Fibroblast of lung (primary cell): Measurements from ENCODE around the gene VAV2. TPM values are rescaled to one million over a fixed set of nuclear protein-coding genes. Genes with fewer than 3 reads are reported as not detected.
"Not testable (repeated sequence)": the region's sequence is repeated elsewhere in the genome, so short reads cannot be mapped to it uniquely, and the experiment has no call there.

Experiments
- DNase-seq, 2 donors: peaks; one replicate each; pipeline versions ENCODE4 v3.0.0 to v3.0.0-alpha.2; 2010; ENCODE audit warnings: low read depth in 2 of 2
- H2AFZ ChIP-seq: 2 replicates; pipeline ENCODE4 v1.5.1; 2012; ENCODE audit warnings: low read length, control low read depth, inconsistent platforms
- H3K27ac ChIP-seq: 2 replicates; pipeline ENCODE4 v1.5.1; 2011; ENCODE audit warnings: low read length, control low read depth; ENCODE audit not compliant: insufficient read depth
- H3K27me3 ChIP-seq: 2 replicates; pipeline ENCODE4 v1.5.1; 2011; ENCODE audit warnings: mild to moderate bottlenecking, low read length; ENCODE audit not compliant: control insufficient read depth, insufficient read depth
- H3K36me3 ChIP-seq: 2 replicates; pipeline ENCODE4 v1.5.1; 2011; ENCODE audit warnings: low read length; ENCODE audit not compliant: control insufficient read depth, insufficient read depth
- H3K4me1 ChIP-seq: 2 replicates; pipeline ENCODE4 v1.5.1; 2011; ENCODE audit warnings: low read length; ENCODE audit not compliant: control insufficient read depth, insufficient read depth; ENCODE audit errors: extremely low read depth
- H3K4me2 ChIP-seq: 2 replicates; pipeline ENCODE4 v1.5.1; 2011; ENCODE audit warnings: low read length, control low read depth; ENCODE audit not compliant: insufficient read depth; ENCODE audit errors: extremely low read depth
- H3K4me3 ChIP-seq, 4 experiments: fragments of 200-600 bp in 1 of 4; sonication (generic) in 1 of 4; replicated peaks in 1 of 4; 2 replicates each; pipeline ENCODE4 v1.5.1; 2011 to 2016; ENCODE audit warnings: low read length in 4 of 4, low read depth in 3 of 4, mild to moderate bottlenecking in 3 of 4, control low read depth in 2 of 4, inconsistent platforms in 1 of 4, mixed read lengths in 1 of 4; ENCODE audit not compliant: insufficient read depth in 1 of 4; ENCODE audit errors: control extremely low read depth in 1 of 4
- H3K79me2 ChIP-seq: 2 replicates; pipeline ENCODE4 v1.5.1; 2012; ENCODE audit warnings: mild to moderate bottlenecking, low read length, inconsistent platforms; ENCODE audit not compliant: control insufficient read depth, insufficient read depth
- H3K9ac ChIP-seq: 2 replicates; pipeline ENCODE4 v1.5.1; 2011; ENCODE audit warnings: mild to moderate bottlenecking, low read length, control low read depth; ENCODE audit not compliant: insufficient read depth
- H3K9me3 ChIP-seq: 2 replicates; pipeline ENCODE4 v1.5.1; 2012; ENCODE audit warnings: low read depth, low read length; ENCODE audit not compliant: control insufficient read depth, insufficient read depth
- H4K20me1 ChIP-seq: 2 replicates; pipeline ENCODE4 v1.5.1; 2011; ENCODE audit warnings: low read length; ENCODE audit not compliant: control insufficient read depth, insufficient read depth; ENCODE audit errors: extremely low read depth
- CTCF ChIP-seq, 2 donors: IDR thresholded peaks in 1 of 2; conservative IDR thresholded peaks in 1 of 2; 1 replicate in 1 of 2; 2 replicates in 1 of 2; pipeline ENCODE4 v1.5.1; 2011 to 2012; ENCODE audit warnings: low read length in 2 of 2, control low read depth in 1 of 2, inconsistent platforms in 1 of 2, low read depth in 1 of 2, mild to moderate bottlenecking in 1 of 2
- EZH2 ChIP-seq: IDR thresholded peaks from 2 replicates; pipeline ENCODE4 v1.5.1; 2012; ENCODE audit warnings: low read length, control low read depth, mild to moderate bottlenecking; ENCODE audit errors: missing control alignments
- polyA plus RNA-seq, 2 donors: library from polyadenylated mRNA; depleted of rRNA in 1 of 2; stranded (reverse) in 1 of 2; unstranded in 1 of 2; fragments of >200 nt; gene quantifications; 2 replicates each; pipeline ENCODE4 v1.2.1, GENCODE V29; 2011 to 2012; ENCODE audit warnings: missing spikeins in 1 of 2
- total RNA-seq: library from RNA; depleted of rRNA; stranded (reverse); fragments of >200 nt; gene quantifications from 2 replicates; pipeline ENCODE4 v1.2.1, GENCODE V29; 2014

VAV2 gene
- total and polyA plus RNA-seq, 2 donors (not counting 1 experiment from before 2014, with no cell fraction given) = 13.7 to 17.7 TPM

- Histone ChIP-seq H2AFZ (no peak overlapping the region), H4K20me1 (no peaks in the 10 kb centered on the region)
- no peak for TF ChIP-seq EZH2
Observed at GRCh38 chr9:133959171-133959570, 33.0 kb downstream of the VAV2 start.

GRCh38 chr9:133958756-133959155 lies 33.4 kb downstream of the VAV2 start:
- H3K4me3 ChIP-seq = no peak overlapping the region
- no peaks in the 10 kb centered on the region for H4K20me1 ChIP-seq
- DNase-seq = no peak
- no peaks in the 10 kb centered on the region for H3K27me3 ChIP-seq
- TF ChIP-seq CTCF (conservative IDR thresholded peaks at IDR 0.05 in 1 of 2, IDR thresholded peaks at IDR 0.05 in 1 of 2; ENCODE audit: low read depth in 1 of 2, low read length in 2 of 2) = no peak
- no peak for TF ChIP-seq EZH2
- H3K4me1 ChIP-seq = peaks cover 14% of the 10 kb centered on the region
- no peaks in the 10 kb centered on the region for H3K36me3 ChIP-seq
- no peaks in the 10 kb centered on the region for H3K9me3 ChIP-seq
- no peak overlapping the region for H2AFZ ChIP-seq
- H3K9ac ChIP-seq = no peak overlapping the region
- H3K4me2 ChIP-seq = no peak overlapping the region
- H3K27ac ChIP-seq = no peak overlapping the region
- peaks cover 49% of the 10 kb centered on the region for H3K79me2 ChIP-seq

More at GRCh38 chr9:133959171-133959570, 33.0 kb downstream of the VAV2 start:
- H3K79me2 ChIP-seq = peaks cover 47% of the 10 kb centered on the region
- H3K4me1 ChIP-seq = peaks cover 14% of the 10 kb centered on the region
- H3K4me3 ChIP-seq = no peak overlapping the region
- no peak for DNase-seq
- H3K4me2 ChIP-seq = no peak overlapping the region
- H3K36me3 ChIP-seq = no peaks in the 10 kb centered on the region
- no peak overlapping the region for H3K27ac ChIP-seq
- no peaks in the 10 kb centered on the region for H3K27me3 ChIP-seq
- no peak overlapping the region for H3K9ac ChIP-seq
- H3K9me3 ChIP-seq = no peaks in the 10 kb centered on the region

GRCh38 chr9:133957772-133958171 lies 34.4 kb downstream of the VAV2 start:
- not testable (repeated sequence) for H3K9me3 ChIP-seq, H3K4me2 ChIP-seq, H3K27me3 ChIP-seq, H3K9ac ChIP-seq, H3K36me3 ChIP-seq, DNase-seq, H2AFZ ChIP-seq, H4K20me1 ChIP-seq, H3K4me3 ChIP-seq, H3K27ac ChIP-seq
- Histone ChIP-seq H3K4me1 (peaks cover 14% of the 10 kb centered on the region), H3K79me2 (peaks cover 45% of the 10 kb centered on the region)

GRCh38 chr9:133957328-133957727 lies 34.8 kb downstream of the VAV2 start:
- Histone ChIP-seq H2AFZ (no peak overlapping the region), H3K4me1 (peaks cover 14% of the 10 kb centered on the region), H3K27me3 (no peaks in the 10 kb centered on the region), H3K79me2 (peaks cover 44% of the 10 kb centered on the region), H3K9ac (no peak overlapping the region), H3K4me3 (no peak overlapping the region), H3K36me3 (no peaks in the 10 kb centered on the region), H3K9me3 (no peaks in the 10 kb centered on the region), H3K4me2 (no peak overlapping the region), H3K27ac (no peak overlapping the region), H4K20me1 (no peaks in the 10 kb centered on the region)
- TF ChIP-seq CTCF (conservative IDR thresholded peaks at IDR 0.05 in 1 of 2, IDR thresholded peaks at IDR 0.05 in 1 of 2; ENCODE audit: low read depth in 1 of 2, low read length in 2 of 2) = no peak
- TF ChIP-seq EZH2 = no peak
- no peak for DNase-seq
